GM12892 (cell line): ENCODE data around the gene CUL2.

Experiments used
- POLR2A ChIP-seq: IDR thresholded peaks from 2 replicates; pipeline ENCODE4 v1.6.1; 2011; ENCODE audit warnings: low read depth, low read length, control low read depth
- POLR2AphosphoS5 ChIP-seq: IDR thresholded peaks from 2 replicates; pipeline ENCODE4 v1.6.1; 2011; ENCODE audit warnings: low read depth, low read length, control low read depth
- TAF1 ChIP-seq: IDR thresholded peaks from 2 replicates; pipeline ENCODE4 v1.6.1; 2011; ENCODE audit warnings: low read depth, mild to moderate bottlenecking, control low read depth, low read length, borderline replicate concordance

DNA sequence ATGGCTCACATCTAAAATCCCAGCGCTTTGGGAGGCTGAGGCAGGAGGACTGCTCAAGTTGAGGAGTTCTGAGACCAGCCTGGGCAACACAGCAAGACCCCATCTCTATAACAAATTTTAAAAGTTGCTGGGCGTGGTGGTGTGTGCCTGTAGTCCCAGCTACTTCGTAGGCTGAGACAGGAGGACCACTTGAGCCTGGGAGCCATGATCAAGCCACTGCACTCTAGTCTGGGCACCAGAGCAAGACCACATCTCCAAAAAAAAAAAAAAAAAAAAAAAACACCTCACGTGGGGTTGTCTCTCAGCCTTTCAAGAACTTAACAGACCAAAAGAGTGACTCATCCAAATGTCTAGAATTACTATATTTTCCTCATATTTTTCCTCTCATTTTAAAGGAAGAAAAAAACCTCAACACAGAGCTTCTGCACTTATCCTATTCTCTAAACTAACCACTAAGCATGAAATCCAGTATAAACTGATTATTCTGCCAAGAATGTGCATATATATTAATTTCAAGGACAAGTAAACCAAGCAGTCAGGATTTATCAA, 46.3 kb downstream of the CUL2 start:
- TF ChIP-seq POLR2A, result no peak
- no peak for TF ChIP-seq POLR2AphosphoS5
- no peak for TF ChIP-seq TAF1
